GM23338 (cell line): ENCODE measurements around the gene CACNA2D1. TPM values are rescaled to one million over a fixed set of nuclear protein-coding genes. Genes with fewer than 3 reads are reported as not detected.

ENCODE experiments used
- ATAC-seq: fragments of 200-7000 bp; cut with Tn5 transposase; 3 replicates; pipeline ENCODE4 v1.9.1; 2020
- DNase-seq: peaks from one replicate; pipeline ENCODE4 v3.0.0-alpha.2; 2015; ENCODE audit warnings: low spot score
- H2AFZ ChIP-seq: fragments of 200-600 bp; sonication (generic); 2 replicates; pipeline ENCODE4 v1.8.0; 2016; ENCODE audit warnings: antibody characterized with exemption, mild to moderate bottlenecking, moderate library complexity
- H3F3A ChIP-seq: fragments of 200-600 bp; sonication (generic); replicated peaks from 2 replicates; pipeline ENCODE4 v1.8.0; 2017; ENCODE audit warnings: antibody characterized with exemption, mixed run types, low read depth
- H3K27ac ChIP-seq: fragments of 200-600 bp; sonication (generic); 2 replicates; pipeline ENCODE4 v1.6.1; 2016; ENCODE audit warnings: low read depth
- H3K27me3 ChIP-seq: fragments of 200-600 bp; sonication (generic); 2 replicates; pipeline ENCODE4 v1.8.0; 2016; ENCODE audit warnings: mild to moderate bottlenecking, mixed run types, moderate library complexity; ENCODE audit not compliant: insufficient read depth
- H3K36me3 ChIP-seq: fragments of 200-600 bp; sonication (generic); 2 replicates; pipeline ENCODE4 v1.8.0; 2016; ENCODE audit warnings: mild to moderate bottlenecking; ENCODE audit not compliant: insufficient read depth
- H3K4me1 ChIP-seq: fragments of 200-600 bp; sonication (generic); 2 replicates; pipeline ENCODE4 v1.8.0; 2016; ENCODE audit warnings: mild to moderate bottlenecking, moderate library complexity; ENCODE audit not compliant: insufficient read depth
- H3K4me2 ChIP-seq: fragments of 200-600 bp; sonication (generic); 2 replicates; pipeline ENCODE4 v1.7.1; 2017; ENCODE audit warnings: mixed run types
- H3K4me3 ChIP-seq: fragments of 200-600 bp; sonication (generic); 2 replicates; pipeline ENCODE4 v1.6.1; 2016; ENCODE audit warnings: mixed run types
- H3K79me2 ChIP-seq: fragments of 200-600 bp; sonication (generic); replicated peaks from 2 replicates; pipeline ENCODE4 v1.8.0; 2017; ENCODE audit warnings: mild to moderate bottlenecking; ENCODE audit not compliant: insufficient read depth
- H3K9me2 ChIP-seq: fragments of 200-600 bp; sonication (generic); 2 replicates; pipeline ENCODE4 v1.8.0; 2017; ENCODE audit not compliant: insufficient read depth
- H4K20me1 ChIP-seq: fragments of 200-600 bp; sonication (generic); replicated peaks from 2 replicates; pipeline ENCODE4 v1.8.0; 2017; ENCODE audit warnings: mild to moderate bottlenecking; ENCODE audit not compliant: insufficient read depth
- H3K27ac Mint-ChIP-seq: 2 replicates; pipeline ENCODE4 v1.8.0; 2020; ENCODE audit warnings: inconsistent platforms, mild to moderate bottlenecking, moderate library complexity, mixed read lengths
- H3K27me3 Mint-ChIP-seq: 3 replicates; pipeline ENCODE4 v1.8.0; 2022; ENCODE audit warnings: low read depth, mild to moderate bottlenecking, moderate library complexity, mixed read lengths, inconsistent platforms; ENCODE audit not compliant: insufficient read depth, poor library complexity
- H3K36me3 Mint-ChIP-seq: 3 replicates; pipeline ENCODE4 v1.8.0; 2021; ENCODE audit warnings: low read depth, mild to moderate bottlenecking, inconsistent platforms, moderate library complexity, mixed read lengths
- H3K4me1 Mint-ChIP-seq: 3 replicates; pipeline ENCODE4 v1.8.0; 2020; ENCODE audit warnings: mild to moderate bottlenecking, inconsistent platforms, mixed read lengths
- H3K4me3 Mint-ChIP-seq: 3 replicates; pipeline ENCODE4 v1.8.0; 2021; ENCODE audit warnings: moderate library complexity, mild to moderate bottlenecking, inconsistent platforms, mixed read lengths
- H3K9me3 Mint-ChIP-seq: 3 replicates; pipeline ENCODE4 v1.8.0; 2020; ENCODE audit warnings: moderate library complexity, mild to moderate bottlenecking, inconsistent platforms, mixed read lengths
- CTCF ChIP-seq, 2 experiments: fragments of 200-600 bp in 1 of 2; sonication (generic) in 1 of 2; conservative IDR thresholded peaks; 2 replicates each; pipeline versions ENCODE4 v1.5.1 to v1.6.1; 2016 to 2017; ENCODE audit warnings: antibody characterized with exemption in 2 of 2, low read depth in 2 of 2, mild to moderate bottlenecking in 2 of 2, moderate library complexity in 1 of 2
- EZH2 ChIP-seq: fragments of 200-600 bp; sonication (generic); IDR thresholded peaks from one replicate; pipeline ENCODE4 v1.8.0; 2017; ENCODE audit warnings: antibody characterized with exemption, mild to moderate bottlenecking, low read depth; ENCODE audit not compliant: unreplicated experiment
- POLR2AphosphoS5 ChIP-seq: IDR thresholded peaks from 2 replicates; pipeline ENCODE4 v1.6.1; 2016; ENCODE audit warnings: antibody characterized with exemption, low read depth
- polyA plus RNA-seq: library from polyadenylated mRNA; unstranded; fragments of >200 nt; fragmentation: Nextera tagmentation; extraction: Ambion mirVana; gene quantifications from 2 replicates; pipeline ENCODE4 v1.2.1, GENCODE V29; 2016
- total RNA-seq: library from RNA; depleted of rRNA; stranded (reverse); fragments of >200 nt; shearing (Covaris generic); gene quantifications from 2 replicates; pipeline ENCODE4 v1.2.3, GENCODE V29; 2014
- TF ChIP-seq, protein P1 (sequence below): IDR thresholded peaks from one replicate; pipeline ENCODE4 v1.6.1; 2018; ENCODE audit warnings: antibody characterized with exemption; ENCODE audit not compliant: unreplicated experiment

Gene CACNA2D1
- total and polyA plus RNA-seq, 2 experiments from 2014 or later: 7.0 to 20.4 TPM

DNA sequence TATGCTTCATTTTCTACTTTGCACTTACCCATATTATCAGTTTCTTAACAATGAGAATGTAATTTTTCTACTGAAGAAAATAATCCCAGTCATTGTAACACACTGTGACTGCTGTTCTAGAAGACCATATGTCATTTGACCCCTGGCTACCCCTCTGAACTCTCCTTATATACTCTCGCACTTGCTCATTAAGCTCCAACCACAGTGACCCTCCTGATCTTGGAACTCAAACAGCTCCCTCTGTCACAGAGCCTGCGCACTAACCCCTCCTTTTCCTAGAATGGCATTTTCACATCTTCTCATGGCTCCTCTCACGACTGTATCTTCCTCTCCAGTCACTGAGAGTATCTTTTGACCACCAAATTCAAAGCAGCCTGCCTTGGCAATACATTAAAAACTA is 169.7 kb downstream of the CACNA2D1 start (continued):
- no peak for TF ChIP-seq POLR2AphosphoS5
- TF ChIP-seq EZH2: no peak
- TF ChIP-seq CTCF (conservative IDR thresholded peaks at IDR 0.05; ENCODE audit: low read depth in 2 of 2): no peak
- TF ChIP-seq, protein P1, sequence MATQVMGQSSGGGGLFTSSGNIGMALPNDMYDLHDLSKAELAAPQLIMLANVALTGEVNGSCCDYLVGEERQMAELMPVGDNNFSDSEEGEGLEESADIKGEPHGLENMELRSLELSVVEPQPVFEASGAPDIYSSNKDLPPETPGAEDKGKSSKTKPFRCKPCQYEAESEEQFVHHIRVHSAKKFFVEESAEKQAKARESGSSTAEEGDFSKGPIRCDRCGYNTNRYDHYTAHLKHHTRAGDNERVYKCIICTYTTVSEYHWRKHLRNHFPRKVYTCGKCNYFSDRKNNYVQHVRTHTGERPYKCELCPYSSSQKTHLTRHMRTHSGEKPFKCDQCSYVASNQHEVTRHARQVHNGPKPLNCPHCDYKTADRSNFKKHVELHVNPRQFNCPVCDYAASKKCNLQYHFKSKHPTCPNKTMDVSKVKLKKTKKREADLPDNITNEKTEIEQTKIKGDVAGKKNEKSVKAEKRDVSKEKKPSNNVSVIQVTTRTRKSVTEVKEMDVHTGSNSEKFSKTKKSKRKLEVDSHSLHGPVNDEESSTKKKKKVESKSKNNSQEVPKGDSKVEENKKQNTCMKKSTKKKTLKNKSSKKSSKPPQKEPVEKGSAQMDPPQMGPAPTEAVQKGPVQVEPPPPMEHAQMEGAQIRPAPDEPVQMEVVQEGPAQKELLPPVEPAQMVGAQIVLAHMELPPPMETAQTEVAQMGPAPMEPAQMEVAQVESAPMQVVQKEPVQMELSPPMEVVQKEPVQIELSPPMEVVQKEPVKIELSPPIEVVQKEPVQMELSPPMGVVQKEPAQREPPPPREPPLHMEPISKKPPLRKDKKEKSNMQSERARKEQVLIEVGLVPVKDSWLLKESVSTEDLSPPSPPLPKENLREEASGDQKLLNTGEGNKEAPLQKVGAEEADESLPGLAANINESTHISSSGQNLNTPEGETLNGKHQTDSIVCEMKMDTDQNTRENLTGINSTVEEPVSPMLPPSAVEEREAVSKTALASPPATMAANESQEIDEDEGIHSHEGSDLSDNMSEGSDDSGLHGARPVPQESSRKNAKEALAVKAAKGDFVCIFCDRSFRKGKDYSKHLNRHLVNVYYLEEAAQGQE: no peak

GRCh38 chr7:82270870-82271269 is 172.7 kb downstream of the CACNA2D1 start:
- no peak for ATAC-seq

More at GRCh38 chr7:82270870-82271269, 172.7 kb downstream of the CACNA2D1 start:
- Mint-ChIP-seq H3K36me3 (no peaks in the 10 kb centered on the region), H3K27me3 (no peaks in the 10 kb centered on the region), H3K27ac (no peak overlapping the region), H3K9me3 (no peaks in the 10 kb centered on the region), H3K4me3 (no peak overlapping the region), H3K4me1 (peaks cover 16% of the 10 kb centered on the region)
- TF ChIP-seq POLR2AphosphoS5: no peak
- TF ChIP-seq, protein P1: no peak
- Histone ChIP-seq H3F3A (no peaks in the 10 kb centered on the region), H3K9me2 (no peaks in the 10 kb centered on the region), H4K20me1 (no peaks in the 10 kb centered on the region), H3K79me2 (no peaks in the 10 kb centered on the region), H3K4me3 (no peak overlapping the region), H3K36me3 (no peaks in the 10 kb centered on the region), H3K27ac (no peak overlapping the region), H3K4me1 (no peaks in the 10 kb centered on the region), H3K27me3 (no peaks in the 10 kb centered on the region), H2AFZ (no peak overlapping the region), H3K4me2 (no peak overlapping the region)
- DNase-seq: no peak
